Heart right ventricle (tissue), 16 donors: ENCODE results near the gene USP30. TPM values are rescaled to one million over a fixed set of nuclear protein-coding genes. Genes with fewer than 3 reads are reported as not detected.

Experiments used
- ATAC-seq, 8 donors: fragments of 200-7000 bp; cut with Tn5 transposase; one replicate each; pipeline ENCODE4 v1.9.1; 2020; ENCODE audit warnings: mild to moderate bottlenecking in 8 of 8, moderate library complexity in 8 of 8, moderate number of reproducible peaks in 1 of 8
- DNase-seq, 2 donors: peaks; one replicate each; pipeline ENCODE4 v3.0.0-alpha.2; 2020
- H3K27ac ChIP-seq, 10 donors: fragments of 200-600 bp; sonication (generic) in 2 of 10; one replicate each; pipeline versions ENCODE4 v1.5.0 to v1.8.0; 2020 to 2022; ENCODE audit warnings: mild to moderate bottlenecking in 3 of 10
- H3K27me3 ChIP-seq, 7 donors: fragments of 200-600 bp; one replicate each; pipeline ENCODE4 v1.8.0; 2021 to 2022; ENCODE audit warnings: mild to moderate bottlenecking in 2 of 7
- H3K36me3 ChIP-seq, 9 donors: fragments of 200-600 bp; sonication (generic) in 1 of 9; one replicate each; pipeline versions ENCODE4 v1.5.0 to v1.8.0; 2020 to 2022; ENCODE audit warnings: mild to moderate bottlenecking in 2 of 9
- H3K4me1 ChIP-seq, 9 donors: fragments of 200-600 bp; sonication (generic) in 1 of 9; one replicate each; pipeline versions ENCODE4 v1.5.0 to v1.8.0; 2020 to 2022; ENCODE audit warnings: mild to moderate bottlenecking in 4 of 9
- H3K4me3 ChIP-seq, 10 donors: fragments of 200-600 bp; sonication (generic) in 2 of 10; one replicate each; pipeline versions ENCODE4 v1.5.0 to v1.8.0; 2020 to 2022; ENCODE audit warnings: mild to moderate bottlenecking in 7 of 10, moderate library complexity in 2 of 10
- H3K9me3 ChIP-seq, 11 donors: fragments of 200-600 bp in 10 of 11; sonication (generic) in 2 of 11; one replicate each; pipeline versions ENCODE4 v1.5.0 to v1.8.0; 2013 to 2022; ENCODE audit warnings: mild to moderate bottlenecking in 2 of 11, control low read depth in 1 of 11, moderate library complexity in 1 of 11
- WGBS, 2 donors: extraction: QIAGEN DNeasy Blood & Tissue Kit; methylation state at CpG; one replicate each; pipeline ENCODE4 v1.1.7; 2013; ENCODE audit warnings: inconsistent platforms in 1 of 2; 5-methylcytosine and 5-hydroxymethylcytosine counted together
- intact Hi-C, 10 donors: fragments of 100-400 bp; cut with DNase I; formaldehyde crosslinking; loops; one replicate each; pipeline versions ENCODE4 v1.11.1 to v1.14.2; 2022
- polyA plus RNA-seq, 2 donors: library from polyadenylated mRNA; stranded (reverse); fragments of 200-250 nt; gene quantifications; one replicate each; pipeline ENCODE4 v1.2.3, GENCODE V29; 2013
- total RNA-seq, 10 donors: library from RNA; stranded (reverse); fragmentation: NEBNext Ultra II Directional in 3 of 10; extraction: Animal tissue kit (Norgen Biotek cat#: 25700) in 3 of 10; gene quantifications; one replicate each; pipeline versions ENCODE4 v1.2.1 to v1.2.4, GENCODE V29; 2021 to 2023
- TF ChIP-seq, protein P1 (sequence below), 9 donors: fragments of 200-600 bp; sonication (generic) in 2 of 9; IDR thresholded peaks; one replicate each; pipeline versions ENCODE4 v1.5.0 to v1.8.0; 2021 to 2022; ENCODE audit warnings: antibody characterized with exemption in 9 of 9, mild to moderate bottlenecking in 5 of 9, moderate library complexity in 1 of 9
- donor health status: Arrhythmogenic right ventricular cardiomyopathy.
- donor health status: ischemic (EF 13 %, LVEDD 7.1; RV severe dilation, severe dysfunction).
- donor health status: healthy with polysubstance abuse.
- donor health status: DM: no; HTN: yes; CAD: no.
- donor health status: DM: no; HTN: no; CAD: no.
- donor health status: ischemic (EF 25% LVEDD 6.9; RV normal size, moderate dysfunction).
- donor health status: ischemic (EF 25% LVEDD 5.7; RV mildly dilated, moderate dysfunction).
- donor health status: healthy.
- donor health status: DM: yes; HTN: yes; CAD: no.
- donor health status: Ischemic cardiomyopathy.
- donor health status: ischemic (EF 35%, LVEDD 5.7; RV mildly dilated, moderate dysfunction).
- donor health status: nonischemic (EF 11% LVEDD 7.7; RV severe dilation, severe dysfunction).
- donor health status: DM: yes; HTN: yes; CAD: no.
- donor health status: PGD.
- donor health status: ischemic (EF 29% LVEDD 5.4; RV normal size, mild dysfunction).
- donor health status: nonischemic (EF 23%, LVEDD 6.1; RV moderate dilation, normal function).

Gene USP30
- total and polyA plus RNA-seq, 12 donors = 4.8 to 22.2 (median 12.7) TPM

DNA sequence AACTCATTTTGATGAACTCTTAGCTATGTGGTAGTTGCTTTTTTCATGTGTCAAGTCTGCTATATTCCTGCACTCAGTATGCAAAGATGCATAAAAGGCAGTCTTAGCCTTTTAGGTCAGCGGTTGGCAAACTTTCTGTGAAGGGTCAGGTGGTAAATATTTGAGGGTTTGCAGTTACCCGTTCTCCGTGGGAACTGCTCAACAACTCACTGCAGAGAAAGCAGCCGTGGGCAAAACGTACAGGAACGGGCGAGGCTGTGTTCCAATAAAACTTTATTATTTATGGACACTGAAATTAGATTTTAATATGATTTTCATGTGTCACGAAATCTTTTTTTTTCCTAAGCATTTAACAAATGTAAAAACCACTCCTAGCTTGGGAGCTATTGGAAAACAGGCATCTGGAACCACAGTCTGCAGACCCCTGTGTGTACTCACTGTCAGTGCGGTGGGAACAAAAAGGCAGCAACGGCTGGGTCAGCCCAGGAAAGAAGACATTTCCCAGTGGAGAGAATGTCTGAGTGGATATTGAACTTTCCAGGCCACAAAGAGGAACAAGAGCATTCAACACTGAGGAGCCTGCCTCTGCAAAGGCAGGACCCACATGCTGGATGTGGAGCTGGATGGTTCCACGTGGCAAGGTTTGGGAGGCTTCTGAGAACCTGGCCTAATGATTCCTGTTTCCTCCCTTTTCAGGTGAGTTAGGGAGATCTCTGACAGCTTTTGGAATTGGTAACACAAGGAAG lies 60.5 kb downstream of the USP30 start:
- Histone ChIP-seq H3K36me3 (peaks cover 0 to 23% (median 1%) of the 10 kb centered on the region in 9 donors), H3K9me3 (no peaks in the 10 kb centered on the region), H3K4me1 (peaks cover 10 to 78% (median 63%) of the 10 kb centered on the region in 9 donors), H3K27ac (peak overlapping the region in 9 of 10 donors; percentile 40 to 99 (median 95)), H3K4me3 (peak overlapping the region in 2 of 10 donors; percentile 11 to 66), H3K27me3 (no peaks in the 10 kb centered on the region)
- DNase-seq = no peak
- ATAC-seq = no peak
- intact Hi-C loops = loop anchor here in 6 of 10 donors (5.0 to 10.0 kb wide), 4 partner anchors 39 to 272 kb away; no protein-coding TSS in a partner anchor
- WGBS, 2 donors = 69 to 79% methylated on average over 11 of the region's 11 CpGs
- TF ChIP-seq, protein P1, sequence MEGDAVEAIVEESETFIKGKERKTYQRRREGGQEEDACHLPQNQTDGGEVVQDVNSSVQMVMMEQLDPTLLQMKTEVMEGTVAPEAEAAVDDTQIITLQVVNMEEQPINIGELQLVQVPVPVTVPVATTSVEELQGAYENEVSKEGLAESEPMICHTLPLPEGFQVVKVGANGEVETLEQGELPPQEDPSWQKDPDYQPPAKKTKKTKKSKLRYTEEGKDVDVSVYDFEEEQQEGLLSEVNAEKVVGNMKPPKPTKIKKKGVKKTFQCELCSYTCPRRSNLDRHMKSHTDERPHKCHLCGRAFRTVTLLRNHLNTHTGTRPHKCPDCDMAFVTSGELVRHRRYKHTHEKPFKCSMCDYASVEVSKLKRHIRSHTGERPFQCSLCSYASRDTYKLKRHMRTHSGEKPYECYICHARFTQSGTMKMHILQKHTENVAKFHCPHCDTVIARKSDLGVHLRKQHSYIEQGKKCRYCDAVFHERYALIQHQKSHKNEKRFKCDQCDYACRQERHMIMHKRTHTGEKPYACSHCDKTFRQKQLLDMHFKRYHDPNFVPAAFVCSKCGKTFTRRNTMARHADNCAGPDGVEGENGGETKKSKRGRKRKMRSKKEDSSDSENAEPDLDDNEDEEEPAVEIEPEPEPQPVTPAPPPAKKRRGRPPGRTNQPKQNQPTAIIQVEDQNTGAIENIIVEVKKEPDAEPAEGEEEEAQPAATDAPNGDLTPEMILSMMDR (IDR thresholded peaks at IDR 0.05) = no peak

DNA sequence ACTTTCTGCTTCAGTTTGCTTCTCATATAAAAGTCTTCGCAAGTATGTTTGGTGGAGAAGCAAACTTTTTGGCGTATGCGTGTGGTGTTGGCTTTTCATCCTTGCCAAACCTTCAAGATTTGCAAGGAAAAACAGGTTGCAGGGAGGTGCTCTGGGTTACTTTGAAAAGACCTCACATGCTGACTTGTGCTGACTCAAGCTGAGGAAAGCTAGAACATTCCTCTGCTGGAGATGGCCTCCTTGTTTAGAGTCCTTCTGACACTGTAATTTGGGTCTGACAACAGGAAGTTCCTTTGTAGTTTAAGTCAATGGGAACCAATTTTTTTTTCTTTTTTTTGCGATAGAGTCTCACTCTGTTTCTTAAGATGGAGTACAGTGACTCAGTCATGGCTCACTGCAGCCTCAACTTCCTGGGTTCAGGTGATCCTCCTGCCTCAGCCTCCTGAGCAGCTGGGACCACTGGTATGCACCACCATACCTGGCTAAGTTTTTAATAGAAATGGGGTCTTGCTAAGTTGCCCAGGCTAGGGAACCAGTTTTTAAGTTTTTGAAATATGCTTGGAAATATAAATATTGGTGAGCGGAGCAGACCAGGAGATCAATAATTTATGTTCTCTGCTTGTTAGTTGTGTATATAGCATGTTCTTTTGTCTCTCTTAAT lies 61.4 kb downstream of the USP30 start:
- H3K27me3 ChIP-seq = no peaks in the 10 kb centered on the region
- DNase-seq (no peak), ATAC-seq (no peak)
- 93 to 95% methylated on average over 5 of the region's 5 CpGs for WGBS, 2 donors
- intact Hi-C loops = loop anchor here in 6 of 10 donors (5.0 to 10.0 kb wide), 4 partner anchors 39 to 271 kb away; no protein-coding TSS in a partner anchor
- peak overlapping the region in 1 of 10 donors; percentile 11 for H3K4me3 ChIP-seq
- peaks cover 0 to 19% (median 0%) of the 10 kb centered on the region in 9 donors for H3K36me3 ChIP-seq
- H3K4me1 ChIP-seq = peaks cover 10 to 87% (median 72%) of the 10 kb centered on the region in 9 donors
- H3K9me3 ChIP-seq = no peaks in the 10 kb centered on the region
- TF ChIP-seq, protein P1 (IDR thresholded peaks at IDR 0.05) = no peak
- H3K27ac ChIP-seq = peak overlapping the region; percentile 2 to 99 (median 90)

DNA sequence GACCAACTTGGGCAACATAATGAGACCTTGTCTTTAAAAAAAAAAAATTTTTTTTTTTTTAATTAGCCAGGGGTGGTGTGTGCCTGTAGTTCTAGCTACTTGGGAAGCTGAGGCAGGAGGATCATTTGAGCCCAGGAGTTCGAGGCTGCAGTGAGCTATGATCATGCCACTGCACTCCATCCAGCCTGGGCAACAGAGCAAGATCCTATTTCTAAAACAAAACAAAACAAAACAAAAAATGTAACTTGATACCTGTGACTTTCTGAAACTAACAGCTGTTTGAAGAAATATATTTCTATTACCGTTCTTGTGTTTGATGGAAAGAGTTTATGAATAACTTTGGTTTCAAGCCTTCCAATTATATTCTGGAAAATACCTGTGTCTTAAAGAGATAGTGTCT lies 62.3 kb downstream of the USP30 start:
- H3K27ac ChIP-seq = peak overlapping the region; percentile 84 to 99 (median 91)
- H3K9me3 ChIP-seq = no peaks in the 10 kb centered on the region
- 63 to 75% methylated on average over 2 of the region's 2 CpGs for WGBS, 2 donors
- DNase-seq = no peak
- ATAC-seq = no peak
- peaks cover 11 to 96% (median 73%) of the 10 kb centered on the region in 9 donors for H3K4me1 ChIP-seq
- intact Hi-C loops = loop anchor here in 9 of 10 donors (5.0 to 10.0 kb wide), 5 partner anchors 38 to 270 kb away; no protein-coding TSS in a partner anchor
- no peaks in the 10 kb centered on the region for H3K27me3 ChIP-seq
- peaks cover 0 to 11% (median 0%) of the 10 kb centered on the region in 9 donors for H3K36me3 ChIP-seq
- TF ChIP-seq, protein P1 (IDR thresholded peaks at IDR 0.05) = no peak
- H3K4me3 ChIP-seq = no peak overlapping the region

DNA sequence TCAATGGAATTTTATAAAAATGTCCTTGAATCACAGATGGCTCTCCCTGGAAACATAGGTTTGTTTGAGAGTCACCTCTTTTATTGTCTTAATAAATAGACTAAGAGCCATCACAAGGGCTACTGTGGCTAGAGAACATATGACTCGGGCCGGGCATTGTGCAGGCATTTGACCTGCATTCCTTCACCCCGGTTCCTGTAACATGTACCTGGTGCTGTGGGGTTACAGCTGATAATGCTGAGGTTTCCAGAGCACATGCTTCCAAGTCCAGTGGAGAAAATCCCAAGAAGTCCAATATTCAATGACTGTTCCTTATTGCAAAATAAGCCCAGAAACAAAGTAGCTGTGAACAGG lies 63.0 kb downstream of the USP30 start:
- peak overlapping the region; percentile 84 to 99 (median 91) for H3K27ac ChIP-seq
- intact Hi-C loops = loop anchor here in 6 of 10 donors (5.0 to 10.0 kb wide), 4 partner anchors 42 to 269 kb away; no protein-coding TSS in a partner anchor
- peak overlapping the region in 1 of 10 donors; percentile 43 for H3K4me3 ChIP-seq
- H3K27me3 ChIP-seq = no peaks in the 10 kb centered on the region
- ATAC-seq = no peak
- DNase-seq = no peak
- TF ChIP-seq, protein P1 (IDR thresholded peaks at IDR 0.05) = no peak
- WGBS, 2 donors = 45 to 46% methylated on average over 3 of the region's 3 CpGs
- H3K4me1 ChIP-seq = peaks cover 15 to 97% (median 80%) of the 10 kb centered on the region in 9 donors
- no peaks in the 10 kb centered on the region for H3K9me3 ChIP-seq
- peaks cover 0 to 5% (median 0%) of the 10 kb centered on the region in 9 donors for H3K36me3 ChIP-seq
